H1 (cell line): ENCODE data around the gene COPS6. TPM values are rescaled to one million over a fixed set of nuclear protein-coding genes. Genes with fewer than 3 reads are reported as not detected.

ENCODE experiments used
- CTCF ChIA-PET: fragments of 300-600 bp; sonication (Branson Sonifier 250); formaldehyde crosslinking; loops from one replicate; lab custom pipeline; 2021; ENCODE audit not compliant: partially characterized antibody; lab: Charles Lee
- POLR2A ChIA-PET: fragments of 300-600 bp; sonication (Branson Sonifier 250); formaldehyde crosslinking; loops from one replicate; lab custom pipeline; 2021; ENCODE audit warnings: inconsistent platforms; ENCODE audit not compliant: partially characterized antibody; lab: Charles Lee
- DNase-seq, 2 experiments: peaks; one replicate each; pipeline versions ENCODE4 v3.0.0 to v3.0.0-alpha.2; 2010 to 2022; ENCODE audit warnings: low spot score in 2 of 2, low read depth in 1 of 2, mixed read lengths in 1 of 2
- FAIRE-seq: peaks from 2 replicates; lab custom pipeline; 2011; peaks lifted over from hg19 to GRCh38; lab: Jason Lieb, UNC
- H2AFZ ChIP-seq: 2 replicates; pipeline ENCODE4 v1.8.1; 2012; ENCODE audit warnings: low read length, inconsistent platforms
- H2AK5ac ChIP-seq: 2 replicates; pipeline ENCODE4 v1.6.1; 2013; ENCODE audit warnings: low read depth, low read length
- H2BK120ac ChIP-seq: replicated peaks from 2 replicates; pipeline ENCODE3; 2013; ENCODE audit warnings: low read depth, low read length, inconsistent platforms
- H2BK12ac ChIP-seq: 2 replicates; pipeline ENCODE4 v1.6.1; 2013; ENCODE audit warnings: low read depth, low read length
- H2BK15ac ChIP-seq: 2 replicates; pipeline ENCODE4 v1.6.1; 2013; ENCODE audit warnings: low read length
- H2BK20ac ChIP-seq: 2 replicates; pipeline ENCODE4 v1.6.1; 2013; ENCODE audit warnings: low read length
- H2BK5ac ChIP-seq: 2 replicates; pipeline ENCODE4 v1.6.1; 2013; ENCODE audit warnings: low read depth, low read length
- H3K14ac ChIP-seq: 2 replicates; pipeline ENCODE4 v1.6.1; 2013; ENCODE audit warnings: inconsistent platforms; ENCODE audit not compliant: insufficient read length
- H3K18ac ChIP-seq: 2 replicates; pipeline ENCODE4 v1.6.1; 2013; ENCODE audit warnings: low read length; ENCODE audit errors: extremely low read depth
- H3K23ac ChIP-seq: 2 replicates; pipeline ENCODE4 v1.6.1; 2013; ENCODE audit warnings: inconsistent platforms; ENCODE audit not compliant: insufficient read length
- H3K23me2 ChIP-seq: 2 replicates; pipeline ENCODE4 v1.6.1; 2013; ENCODE audit warnings: low read depth, low read length
- H3K27ac ChIP-seq: 2 replicates; pipeline ENCODE4 v1.6.1; 2011; ENCODE audit warnings: low read depth, low read length, inconsistent platforms
- H3K27me3 ChIP-seq, 4 experiments: replicated peaks in 1 of 4; 1 replicate in 1 of 4; 2 replicates in 3 of 4; pipeline versions ENCODE4 v1.6.1 to v1.8.1; 2011 to 2013; ENCODE audit warnings: low read length in 3 of 4, mild to moderate bottlenecking in 3 of 4, inconsistent platforms in 2 of 4, mixed read lengths in 2 of 4, moderate library complexity in 1 of 4; ENCODE audit not compliant: control insufficient read depth in 3 of 4, insufficient read depth in 3 of 4; ENCODE audit errors: extremely low read depth in 1 of 4
- H3K36me3 ChIP-seq, 4 experiments: 2 replicates each; pipeline versions ENCODE4 v1.6.1 to v1.8.1; 2011 to 2013; ENCODE audit warnings: mild to moderate bottlenecking in 4 of 4, low read length in 3 of 4, moderate library complexity in 2 of 4, control low read depth in 1 of 4, inconsistent platforms in 1 of 4; ENCODE audit not compliant: insufficient read depth in 4 of 4, control insufficient read depth in 2 of 4
- H3K4ac ChIP-seq: replicated peaks from 2 replicates; pipeline ENCODE3; 2013; ENCODE audit warnings: low read length, low read depth, mixed read lengths, inconsistent platforms; ENCODE audit not compliant: insufficient read length
- H3K4me1 ChIP-seq, 4 experiments: replicated peaks in 1 of 4; 1 replicate in 1 of 4; 2 replicates in 3 of 4; pipeline versions ENCODE4 v1.6.1 to v1.8.1; 2011 to 2013; ENCODE audit warnings: low read length in 3 of 4, inconsistent platforms in 2 of 4, mixed read lengths in 1 of 4; ENCODE audit not compliant: insufficient read depth in 4 of 4, control insufficient read depth in 3 of 4
- H3K4me2 ChIP-seq, 2 experiments: 2 replicates each; pipeline versions ENCODE4 v1.6.1 to v1.8.1; 2011 to 2013; ENCODE audit warnings: low read depth in 2 of 2, low read length in 2 of 2, control low read depth in 1 of 2, inconsistent platforms in 1 of 2, mild to moderate bottlenecking in 1 of 2; ENCODE audit not compliant: insufficient read depth in 1 of 2
- H3K4me3 ChIP-seq, 4 experiments: fragments of 200-600, 300-600 bp in 1 of 4; sonication (generic), shearing (Covaris generic), sonication (Bioruptor Twin) in 1 of 4; 2 replicates each; pipeline versions ENCODE4 v1.5.1 to v1.8.1; 2011 to 2016; ENCODE audit warnings: low read length in 4 of 4, low read depth in 3 of 4, control low read depth in 2 of 4, inconsistent platforms in 2 of 4, mild to moderate bottlenecking in 2 of 4, mixed read lengths in 1 of 4, moderate library complexity in 1 of 4; ENCODE audit not compliant: insufficient read depth in 2 of 4; ENCODE audit errors: extremely low read depth in 1 of 4
- H3K56ac ChIP-seq: replicated peaks from 2 replicates; pipeline ENCODE3; 2013; ENCODE audit warnings: low read depth, mild to moderate bottlenecking, mixed read lengths, low read length, inconsistent platforms; ENCODE audit not compliant: insufficient read length
- H3K79me1 ChIP-seq: 2 replicates; pipeline ENCODE4 v1.6.1; 2013; ENCODE audit warnings: low read depth, low read length, control low read depth
- H3K79me2 ChIP-seq, 2 experiments: 2 replicates each; pipeline versions ENCODE4 v1.6.1 to v1.8.1; 2012 to 2013; ENCODE audit warnings: low read length in 2 of 2, mild to moderate bottlenecking in 2 of 2, inconsistent platforms in 1 of 2; ENCODE audit not compliant: insufficient read depth in 2 of 2, control insufficient read depth in 1 of 2
- H3K9ac ChIP-seq, 4 experiments: replicated peaks in 1 of 4; 1 replicate in 1 of 4; 2 replicates in 3 of 4; pipeline versions ENCODE4 v1.6.1 to v1.8.1; 2011 to 2013; ENCODE audit warnings: low read depth in 3 of 4, low read length in 3 of 4, control low read depth in 2 of 4, mild to moderate bottlenecking in 2 of 4, moderate library complexity in 2 of 4, inconsistent platforms in 1 of 4; ENCODE audit errors: extremely low read depth in 1 of 4
- H3K9me3 ChIP-seq, 2 experiments: 2 replicates each; pipeline versions ENCODE4 v1.6.1 to v1.8.1; 2012 to 2013; ENCODE audit warnings: mild to moderate bottlenecking in 2 of 2, moderate library complexity in 2 of 2, control low read depth in 1 of 2, inconsistent platforms in 1 of 2, low read depth in 1 of 2, low read length in 1 of 2, mixed read lengths in 1 of 2; ENCODE audit not compliant: insufficient read depth in 2 of 2
- H4K20me1 ChIP-seq, 2 experiments: replicated peaks in 1 of 2; 2 replicates each; pipeline versions ENCODE3 to v1.8.1; 2011 to 2013; ENCODE audit warnings: inconsistent platforms in 2 of 2, low read length in 2 of 2, mild to moderate bottlenecking in 1 of 2; ENCODE audit not compliant: insufficient read depth in 2 of 2, control insufficient read depth in 1 of 2
- H4K5ac ChIP-seq: 2 replicates; pipeline ENCODE4 v1.6.1; 2013; ENCODE audit warnings: low read length, low read depth, mixed read lengths, inconsistent platforms; ENCODE audit not compliant: insufficient read length
- H4K8ac ChIP-seq: 2 replicates; pipeline ENCODE4 v1.8.0; 2013; ENCODE audit warnings: mild to moderate bottlenecking, moderate library complexity, low read length, inconsistent platforms; ENCODE audit not compliant: insufficient read depth; ENCODE audit errors: extremely low read depth
- H4K91ac ChIP-seq: replicated peaks from 2 replicates; pipeline ENCODE3; 2013; ENCODE audit warnings: low read length, mixed read lengths, inconsistent platforms; ENCODE audit not compliant: insufficient read length
- ASH2L ChIP-seq: fragments of 200-600, 300-600 bp; sonication (generic); IDR thresholded peaks from one replicate; pipeline ENCODE4 v1.7.1; 2017; ENCODE audit warnings: low read length
- EZH2 ChIP-seq: fragments of 200-600 bp; sonication (generic); IDR thresholded peaks from 2 replicates; pipeline ENCODE4 v1.7.1; 2012; ENCODE audit warnings: low read depth, mild to moderate bottlenecking, moderate library complexity, low read length, inconsistent platforms; ENCODE audit not compliant: severe bottlenecking
- FOSL1 ChIP-seq: IDR thresholded peaks from 2 replicates; pipeline ENCODE4 v1.6.1; 2011; ENCODE audit warnings: mild to moderate bottlenecking, low read depth, low read length, moderate library complexity; ENCODE audit not compliant: insufficient read depth
- KDM4A ChIP-seq: IDR thresholded peaks from one replicate; pipeline ENCODE4 v1.7.1; 2012; ENCODE audit warnings: low read depth, mild to moderate bottlenecking, moderate library complexity, low read length, inconsistent platforms; ENCODE audit not compliant: severe bottlenecking
- NANOG ChIP-seq: IDR thresholded peaks from 2 replicates; pipeline ENCODE4 v1.6.1; 2011; ENCODE audit warnings: low read length, low read depth, mild to moderate bottlenecking, inconsistent platforms; ENCODE audit not compliant: insufficient read depth, poor library complexity, severe bottlenecking
- POU5F1 ChIP-seq: IDR thresholded peaks from 2 replicates; pipeline ENCODE4 v1.6.1; 2011; ENCODE audit warnings: low read depth, mild to moderate bottlenecking, low read length, moderate library complexity
- RFX5 ChIP-seq: IDR thresholded peaks from 2 replicates; pipeline ENCODE4 v1.6.1; 2011; ENCODE audit warnings: low read depth, low read length, improper control_type of control experiment, borderline replicate concordance
- RXRA ChIP-seq: IDR thresholded peaks from 2 replicates; pipeline ENCODE4 v1.6.1; 2011; ENCODE audit warnings: low read depth, mild to moderate bottlenecking, low read length, moderate library complexity; ENCODE audit not compliant: insufficient read depth
- SIN3A ChIP-seq, 2 experiments: IDR thresholded peaks in 1 of 2; conservative IDR thresholded peaks in 1 of 2; 2 replicates each; pipeline ENCODE4 v1.6.1; 2011 to 2012; ENCODE audit warnings: low read length in 2 of 2, improper control_type of control experiment in 1 of 2, low read depth in 1 of 2, mild to moderate bottlenecking in 1 of 2
- TCF12 ChIP-seq: IDR thresholded peaks from 2 replicates; pipeline ENCODE4 v1.6.1; 2011; ENCODE audit warnings: low read depth, mild to moderate bottlenecking, low read length
- YY1 ChIP-seq: IDR thresholded peaks from 2 replicates; pipeline ENCODE4 v1.6.1; 2011; ENCODE audit warnings: low read depth, mild to moderate bottlenecking, low read length
- WGBS, 2 experiments: shearing (Covaris generic) in 1 of 2; methylation state at CpG; one replicate each; pipeline versions ENCODE4 v1.1.6 to v1.1.7; 2013 to 2015; ENCODE audit warnings: low lambda C conversion rate in 2 of 2, mixed read lengths in 2 of 2, inconsistent platforms in 1 of 2, low coverage in 1 of 2, missing lambda C conversion rate in 1 of 2; ENCODE audit not compliant: insufficient replicate concordance in 2 of 2, insufficient coverage in 1 of 2, insufficient read length in 1 of 2; ENCODE audit errors: extremely low coverage in 1 of 2, missing lambda C conversion rate in 1 of 2; 5-methylcytosine and 5-hydroxymethylcytosine counted together
- polyA plus RNA-seq, 7 experiments: library from polyadenylated mRNA; depleted of rRNA in 3 of 7; stranded (reverse) in 5 of 7; unstranded in 2 of 7; fragments of >200 nt in 5 of 7; fragments of 200-250 nt in 2 of 7; gene quantifications; 1 replicate in 5 of 7; 2 replicates in 1 of 7; 4 replicates in 1 of 7; pipeline versions ENCODE4 v1.2.1 to v1.2.3, GENCODE V29; 2011 to 2013; ENCODE audit warnings: missing spikeins in 2 of 7, mixed read lengths in 2 of 7
- total RNA-seq: library from RNA; stranded (reverse); fragmentation: NEBNext Ultra II Directional; extraction: Animal tissue kit (Norgen Biotek cat#: 25700); gene quantifications from 2 replicates; pipeline ENCODE4 v1.2.1, GENCODE V29; 2021

The COPS6 gene
- total and polyA plus RNA-seq, 2 of the 8 experiments (the other 6 are each of a cell fraction or from before 2014, with no cell fraction given), result 127 to 225 TPM

DNA sequence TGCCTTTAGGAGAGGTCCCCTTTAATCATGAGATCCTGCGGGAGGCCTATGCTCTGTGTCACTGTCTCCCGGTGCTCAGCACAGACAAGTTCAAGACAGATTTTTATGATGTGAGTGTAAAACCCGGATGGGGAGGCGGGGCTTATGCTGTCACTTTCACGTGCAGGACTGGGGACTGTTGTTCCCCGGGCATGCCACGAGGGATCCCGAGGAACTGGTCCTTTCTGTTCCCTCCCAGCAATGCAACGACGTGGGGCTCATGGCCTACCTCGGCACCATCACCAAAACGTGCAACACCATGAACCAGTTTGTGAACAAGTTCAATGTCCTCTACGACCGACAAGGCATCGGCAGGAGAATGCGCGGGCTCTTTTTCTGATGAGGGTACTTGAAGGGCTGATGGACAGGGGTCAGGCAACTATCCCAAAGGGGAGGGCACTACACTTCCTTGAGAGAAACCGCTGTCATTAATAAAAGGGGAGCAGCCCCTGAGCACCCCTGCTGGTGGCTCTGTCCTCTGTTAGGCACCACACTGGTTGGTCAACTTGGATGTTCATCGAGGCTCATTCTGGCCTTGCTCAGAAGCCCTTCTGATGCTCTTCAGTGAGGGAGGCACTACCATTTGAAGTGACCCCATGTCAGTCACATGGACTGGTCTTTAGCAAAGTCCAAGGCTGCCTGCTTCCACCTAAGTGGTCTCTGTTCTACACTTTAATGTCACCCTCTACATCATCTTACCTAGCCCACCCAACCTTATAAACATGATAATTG, 2.8 kb downstream of the COPS6 start:
- H3K56ac ChIP-seq, result no peak overlapping the region
- H3K4me2 ChIP-seq, result no peak overlapping the region
- no peak overlapping the region for H4K91ac ChIP-seq
- H2AFZ ChIP-seq, result no peak overlapping the region
- no peaks in the 10 kb centered on the region for H3K27me3 ChIP-seq
- no peak overlapping the region for H2BK20ac ChIP-seq
- WGBS, 2 experiments, result 88% methylated on average over 19 of the region's 19 CpGs; no CpG with 5 or more reads in 1 of the 2 experiments
- ChIA-PET CTCF (interaction anchor here (1.1 to 2.4 kb wide), 4 partner anchors 9 to 72 kb away, joined by 3 to 5 read pairs (median 4); partner anchors contain the start of gene MCM7), POLR2A (interaction anchor here (0.7 to 19.5 kb wide), 17 partner anchors 7 to 76 kb away, joined by 3 to 722 read pairs (median 5); partner anchors contain the start of genes AP4M1, COPS6, LAMTOR4 and MBLAC1)
- no peak overlapping the region for H2BK5ac ChIP-seq
- no peak overlapping the region for H2BK120ac ChIP-seq
- DNase-seq (peak in 1 of 2 experiments; percentile 67), FAIRE-seq (no peak)
- H3K4me3 ChIP-seq, result no peak overlapping the region
- H4K8ac ChIP-seq, result no peak overlapping the region; the same call in 1 of the 2 replicates
- H2BK15ac ChIP-seq, result no peak overlapping the region
- no peak overlapping the region for H3K4ac ChIP-seq
- 0 out of 2 replicates have a peak overlapping the region, but pooled peaks have one; percentile 18 for H3K27ac ChIP-seq
- no peak overlapping the region for H4K5ac ChIP-seq
- H3K4me1 ChIP-seq, result no peaks in the 10 kb centered on the region; a peak in 1 of 7 replicates
- H3K14ac ChIP-seq, result no peak overlapping the region
- H3K9me3 ChIP-seq, result no peaks in the 10 kb centered on the region
- no peak overlapping the region for H2BK12ac ChIP-seq
- H3K9ac ChIP-seq, result no peak overlapping the region; a peak in 1 of 7 replicates
- H2AK5ac ChIP-seq, result no peak overlapping the region
- peaks cover 9% of the 10 kb centered on the region for H3K79me1 ChIP-seq
- H4K20me1 ChIP-seq, result peaks cover 20 to 28% of the 10 kb centered on the region in 2 experiments
- H3K23me2 ChIP-seq, result peaks cover 4% of the 10 kb centered on the region; the same call in 1 of the 2 replicates
- no peak overlapping the region for H3K23ac ChIP-seq
- peaks cover 0 to 14% of the 10 kb centered on the region in 2 experiments; a peak in 1 of 4 replicates for H3K79me2 ChIP-seq
- peaks cover 52 to 63% (median 58%) of the 10 kb centered on the region in 4 experiments for H3K36me3 ChIP-seq
- H3K18ac ChIP-seq, result no peak overlapping the region
- TF ChIP-seq RXRA (no peak), NANOG (no peak), EZH2 (no peak), FOSL1 (no peak), YY1 (no peak), SIN3A (conservative IDR thresholded peaks at IDR 0.05 in 1 of 2, IDR thresholded peaks at IDR 0.05 in 1 of 2; ENCODE audit: low read depth in 1 of 2, low read length in 2 of 2) (0 out of 4 replicates have a peak, but pooled peaks of 1 of the 2 experiments have one; percentile 67), POU5F1 (no peak), KDM4A (no peak), RFX5 (no peak), TCF12 (no peak), ASH2L (no peak)
